Peyer's patch (tissue), 4 donors: ENCODE results near the gene CNN2. TPM values are rescaled to one million over a fixed set of nuclear protein-coding genes. Genes with fewer than 3 reads are reported as not detected.

ENCODE experiments used
- DNase-seq, 3 donors: peaks; one replicate each; pipeline ENCODE4 v3.0.0-alpha.2; 2017 to 2019
- H3K27ac ChIP-seq, 4 donors: fragments of 200-600 bp; sonication (generic); one replicate each; pipeline ENCODE4 v1.5.1; 2016 to 2019
- H3K27me3 ChIP-seq, 2 donors: fragments of 200-600 bp; sonication (generic); one replicate each; pipeline ENCODE4 v1.5.1; 2019
- H3K36me3 ChIP-seq, 3 donors: fragments of 200-600 bp; sonication (generic); one replicate each; pipeline ENCODE4 v1.5.1; 2016 to 2019
- H3K4me1 ChIP-seq, 4 donors: fragments of 200-600 bp; sonication (generic); one replicate each; pipeline ENCODE4 v1.5.1; 2016 to 2019
- H3K4me3 ChIP-seq, 4 donors: fragments of 200-600 bp; sonication (generic); 1 replicate in 3 of 4; 2 replicates in 1 of 4; pipeline ENCODE4 v1.5.1; 2016 to 2019; ENCODE audit warnings: mild to moderate bottlenecking in 1 of 4
- H3K9me3 ChIP-seq, 4 donors: fragments of 200-600 bp; sonication (generic); one replicate each; pipeline ENCODE4 v1.5.1; 2016 to 2019; ENCODE audit warnings: mild to moderate bottlenecking in 1 of 4
- POLR2A ChIP-seq, 2 donors: fragments of 450-650 bp; IDR thresholded peaks; one replicate each; pipeline ENCODE4 v1.5.1; 2017; ENCODE audit warnings: antibody characterized with exemption in 2 of 2, mild to moderate bottlenecking in 2 of 2, moderate library complexity in 2 of 2
- total RNA-seq, 4 donors: library from RNA; depleted of rRNA; stranded (reverse); fragments of >200 nt; gene quantifications; one replicate each; pipeline ENCODE4 v1.1.0, GENCODE V29; 2016
- TF ChIP-seq, protein P1 (sequence below), 6 experiments: fragments of 450-650 bp in 4 of 6; fragments of 200-600 bp in 2 of 6; sonication (generic) in 1 of 6; IDR thresholded peaks; one replicate each; pipeline ENCODE4 v1.5.1; 2017 to 2019; ENCODE audit warnings: antibody characterized with exemption in 6 of 6, mild to moderate bottlenecking in 3 of 6, moderate library complexity in 1 of 6

Gene CNN2
- total RNA-seq, 4 donors from 2014 or later = 20.6 to 47.0 (median 22.6) TPM

GRCh38 chr19:1064661-1065605 lies 38.5 kb downstream of the CNN2 start:
- Histone ChIP-seq H3K27me3 (peaks cover 0 to 21% of the 10 kb centered on the region in 2 donors), H3K27ac (peak overlapping the region in 3 of 4 donors; percentile 60 to 71 (median 66)), H3K9me3 (no peaks in the 10 kb centered on the region), H3K4me1 (peaks cover 0 to 48% (median 28%) of the 10 kb centered on the region in 4 donors), H3K36me3 (no peaks in the 10 kb centered on the region), H3K4me3 (peak overlapping the region in 2 of 4 donors; percentile 0 to 16)
- no peak for TF ChIP-seq POLR2A (IDR thresholded peaks at IDR 0.05)
- TF ChIP-seq, protein P1, sequence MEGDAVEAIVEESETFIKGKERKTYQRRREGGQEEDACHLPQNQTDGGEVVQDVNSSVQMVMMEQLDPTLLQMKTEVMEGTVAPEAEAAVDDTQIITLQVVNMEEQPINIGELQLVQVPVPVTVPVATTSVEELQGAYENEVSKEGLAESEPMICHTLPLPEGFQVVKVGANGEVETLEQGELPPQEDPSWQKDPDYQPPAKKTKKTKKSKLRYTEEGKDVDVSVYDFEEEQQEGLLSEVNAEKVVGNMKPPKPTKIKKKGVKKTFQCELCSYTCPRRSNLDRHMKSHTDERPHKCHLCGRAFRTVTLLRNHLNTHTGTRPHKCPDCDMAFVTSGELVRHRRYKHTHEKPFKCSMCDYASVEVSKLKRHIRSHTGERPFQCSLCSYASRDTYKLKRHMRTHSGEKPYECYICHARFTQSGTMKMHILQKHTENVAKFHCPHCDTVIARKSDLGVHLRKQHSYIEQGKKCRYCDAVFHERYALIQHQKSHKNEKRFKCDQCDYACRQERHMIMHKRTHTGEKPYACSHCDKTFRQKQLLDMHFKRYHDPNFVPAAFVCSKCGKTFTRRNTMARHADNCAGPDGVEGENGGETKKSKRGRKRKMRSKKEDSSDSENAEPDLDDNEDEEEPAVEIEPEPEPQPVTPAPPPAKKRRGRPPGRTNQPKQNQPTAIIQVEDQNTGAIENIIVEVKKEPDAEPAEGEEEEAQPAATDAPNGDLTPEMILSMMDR (IDR thresholded peaks at IDR 0.05) = peak; percentile 86 to 93 (median 90)
- peak; percentile 68 to 87 (median 87) for DNase-seq

DNA sequence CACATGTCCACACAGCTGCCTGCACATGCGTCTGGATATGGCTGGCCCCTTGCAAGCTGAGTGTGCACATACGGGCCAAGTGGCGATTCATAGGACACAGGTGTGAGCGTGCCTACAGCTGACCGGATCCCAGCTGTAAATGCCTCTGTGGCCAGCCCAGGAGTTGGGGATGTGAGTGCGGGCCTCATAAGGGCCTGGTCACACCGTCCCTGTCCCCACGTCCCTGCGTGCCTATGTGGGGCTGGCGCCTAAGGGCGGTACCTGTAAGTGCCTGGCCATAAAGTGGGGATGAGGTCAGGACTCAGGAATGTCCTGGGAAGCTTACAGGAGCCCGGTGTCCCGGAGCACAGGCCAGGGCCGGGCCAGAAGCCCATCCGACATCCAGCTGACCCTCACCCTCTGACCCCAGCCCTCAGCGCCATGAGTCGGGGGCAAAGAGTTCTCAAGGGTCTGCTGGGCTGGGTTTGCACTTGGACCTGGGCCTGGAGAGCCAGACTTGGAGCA lies 39.2 kb downstream of the CNN2 start:
- H3K27me3 ChIP-seq = peaks cover 0 to 25% of the 10 kb centered on the region in 2 donors
- peak in 2 of 3 donors; percentile 83 to 86 for DNase-seq
- H3K9me3 ChIP-seq = no peaks in the 10 kb centered on the region
- H3K4me3 ChIP-seq = peak overlapping the region in 2 of 4 donors; percentile 1 to 58
- H3K4me1 ChIP-seq = peaks cover 0 to 51% (median 31%) of the 10 kb centered on the region in 4 donors
- no peaks in the 10 kb centered on the region for H3K36me3 ChIP-seq
- TF ChIP-seq POLR2A (IDR thresholded peaks at IDR 0.05) = peak in 1 of 2 donors; percentile 46
- TF ChIP-seq, protein P1 (IDR thresholded peaks at IDR 0.05) = no peak
- peak overlapping the region in 3 of 4 donors; percentile 66 to 76 (median 71) for H3K27ac ChIP-seq

- H3K27ac ChIP-seq = peak overlapping the region; percentile 76 to 99 (median 84)
- no peaks in the 10 kb centered on the region for H3K36me3 ChIP-seq
- peak overlapping the region; percentile 56 to 75 (median 64) for H3K4me3 ChIP-seq
- peaks cover 0 to 57% (median 34%) of the 10 kb centered on the region in 4 donors for H3K4me1 ChIP-seq
- no peak for TF ChIP-seq POLR2A (IDR thresholded peaks at IDR 0.05)
- TF ChIP-seq, protein P1 (IDR thresholded peaks at IDR 0.05) = no peak
- H3K9me3 ChIP-seq = no peaks in the 10 kb centered on the region
- peak in 1 of 3 donors; percentile 56 for DNase-seq
- H3K27me3 ChIP-seq = peaks cover 0 to 32% of the 10 kb centered on the region in 2 donors
Observed at GRCh38 chr19:1066251-1066747, 39.9 kb downstream of the CNN2 start.

DNA sequence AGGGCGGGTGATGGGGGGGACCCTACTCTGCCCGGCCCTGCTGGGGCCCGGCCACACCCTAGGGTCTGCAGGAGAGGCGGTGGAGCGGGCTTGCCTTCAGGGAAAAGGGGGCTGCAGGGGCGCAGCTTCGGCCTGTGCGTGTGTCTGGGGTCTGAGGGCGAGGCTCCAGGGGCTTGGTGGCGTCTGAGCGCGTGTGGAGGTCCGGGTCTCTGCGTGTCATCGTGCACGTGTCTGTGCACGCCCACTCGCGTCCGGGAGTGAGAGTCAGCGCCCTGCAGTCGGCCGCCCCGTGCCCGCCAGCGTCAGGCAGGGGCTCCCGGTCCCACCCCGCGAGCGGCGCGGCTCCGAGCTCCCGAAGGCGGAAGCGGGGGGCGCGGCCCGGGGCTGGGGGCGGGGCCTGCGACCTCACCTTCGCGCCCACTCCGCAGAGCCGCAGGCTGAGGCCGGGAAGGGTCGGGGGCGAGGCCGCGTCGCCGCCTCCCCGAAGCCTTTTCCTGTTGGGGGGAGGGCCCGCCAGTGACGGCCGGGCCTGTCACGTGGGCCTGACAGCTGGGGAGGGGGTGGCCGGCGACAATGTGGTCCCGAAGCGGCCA lies 40.4 kb downstream of the CNN2 start, which contains the start of gene ARHGAP45:
TSS of gene ARHGAP45 (plus strand) at position 420 of the 593 bp plus-strand sequence. CDS start 239 bp downstream, outside the sequence.
- H3K27me3 ChIP-seq = peaks cover 0 to 37% of the 10 kb centered on the region in 2 donors
- H3K9me3 ChIP-seq = no peaks in the 10 kb centered on the region
- H3K36me3 ChIP-seq = no peaks in the 10 kb centered on the region
- peak; percentile 73 to 92 (median 86) for DNase-seq
- H3K27ac ChIP-seq = peak within 1 kb of the TSS; percentile 76 to 99 (median 84)
- H3K4me3 ChIP-seq = peak within 1 kb of the TSS; percentile 56 to 75 (median 64)
- H3K4me1 ChIP-seq = peaks cover 0 to 61% (median 35%) of the 10 kb centered on the region in 4 donors
- TF ChIP-seq POLR2A (IDR thresholded peaks at IDR 0.05) = no peak
- TF ChIP-seq, protein P1 (IDR thresholded peaks at IDR 0.05) = no peak

GRCh38 chr19:1067341-1067957 lies 41.0 kb downstream of the CNN2 start:
- Histone ChIP-seq H3K4me1 (peaks cover 0 to 61% (median 35%) of the 10 kb centered on the region in 4 donors), H3K27me3 (peaks cover 0 to 37% of the 10 kb centered on the region in 2 donors), H3K27ac (peak overlapping the region; percentile 76 to 99 (median 84)), H3K9me3 (no peaks in the 10 kb centered on the region), H3K36me3 (no peaks in the 10 kb centered on the region), H3K4me3 (peak overlapping the region; percentile 56 to 75 (median 64))
- TF ChIP-seq, protein P1 (IDR thresholded peaks at IDR 0.05) = no peak
- TF ChIP-seq POLR2A (IDR thresholded peaks at IDR 0.05) = no peak
- DNase-seq = peak in 1 of 3 donors; percentile 55
